Measurements from ENCODE around the gene CADM1. TPM values are rescaled to one million over a fixed set of nuclear protein-coding genes. Genes with fewer than 3 reads are reported as not detected.

The CADM1 gene
- total and polyA plus RNA-seq, 2 donors (not counting 1 experiment from before 2014, with no cell fraction given) = 15.4 to 86.0 TPM

- TF ChIP-seq, protein P1, sequence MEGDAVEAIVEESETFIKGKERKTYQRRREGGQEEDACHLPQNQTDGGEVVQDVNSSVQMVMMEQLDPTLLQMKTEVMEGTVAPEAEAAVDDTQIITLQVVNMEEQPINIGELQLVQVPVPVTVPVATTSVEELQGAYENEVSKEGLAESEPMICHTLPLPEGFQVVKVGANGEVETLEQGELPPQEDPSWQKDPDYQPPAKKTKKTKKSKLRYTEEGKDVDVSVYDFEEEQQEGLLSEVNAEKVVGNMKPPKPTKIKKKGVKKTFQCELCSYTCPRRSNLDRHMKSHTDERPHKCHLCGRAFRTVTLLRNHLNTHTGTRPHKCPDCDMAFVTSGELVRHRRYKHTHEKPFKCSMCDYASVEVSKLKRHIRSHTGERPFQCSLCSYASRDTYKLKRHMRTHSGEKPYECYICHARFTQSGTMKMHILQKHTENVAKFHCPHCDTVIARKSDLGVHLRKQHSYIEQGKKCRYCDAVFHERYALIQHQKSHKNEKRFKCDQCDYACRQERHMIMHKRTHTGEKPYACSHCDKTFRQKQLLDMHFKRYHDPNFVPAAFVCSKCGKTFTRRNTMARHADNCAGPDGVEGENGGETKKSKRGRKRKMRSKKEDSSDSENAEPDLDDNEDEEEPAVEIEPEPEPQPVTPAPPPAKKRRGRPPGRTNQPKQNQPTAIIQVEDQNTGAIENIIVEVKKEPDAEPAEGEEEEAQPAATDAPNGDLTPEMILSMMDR (conservative IDR thresholded peaks at IDR 0.05 in 1 of 2, IDR thresholded peaks at IDR 0.05 in 1 of 2; ENCODE audit: low read depth in 1 of 2, low read length in 2 of 2) = no peak
- TF ChIP-seq EZH2 (IDR thresholded peaks at IDR 0.05; ENCODE audit: low read length, missing control alignments) = no peak
- H3K27me3 ChIP-seq (ENCODE audit: control insufficient read depth, insufficient read depth, low read length) = no peaks in the 10 kb centered on the region
- no peak overlapping the region for H2AFZ ChIP-seq (ENCODE audit: low read length)
- H4K20me1 ChIP-seq (ENCODE audit: control insufficient read depth, extremely low read depth, insufficient read depth, low read length) = no peaks in the 10 kb centered on the region
- no peak overlapping the region for H3K27ac ChIP-seq (ENCODE audit: insufficient read depth, low read length)
- no peak overlapping the region for H3K9ac ChIP-seq (ENCODE audit: insufficient read depth, low read length)
- no peak overlapping the region for H3K4me2 ChIP-seq (ENCODE audit: extremely low read depth, insufficient read depth, low read length)
- no peaks in the 10 kb centered on the region for H3K79me2 ChIP-seq (ENCODE audit: control insufficient read depth, insufficient read depth, low read length)
- no peak for DNase-seq (ENCODE audit: low read depth in 2 of 2)
- H3K36me3 ChIP-seq (ENCODE audit: control insufficient read depth, insufficient read depth, low read length) = no peaks in the 10 kb centered on the region
- no peak overlapping the region for H3K4me3 ChIP-seq (replicated peaks in 1 of 4; ENCODE audit: control extremely low read depth in 1 of 4, insufficient read depth in 1 of 4, low read depth in 3 of 4, low read length in 4 of 4)
- no peaks in the 10 kb centered on the region for H3K9me3 ChIP-seq (ENCODE audit: control insufficient read depth, insufficient read depth, low read depth, low read length)
- H3K4me1 ChIP-seq (ENCODE audit: control insufficient read depth, extremely low read depth, insufficient read depth, low read length) = no peaks in the 10 kb centered on the region
Observed at GRCh38 chr11:115345840-115346239, 158.4 kb downstream of the CADM1 start.

- Histone ChIP-seq H3K4me2 (ENCODE audit: extremely low read depth, insufficient read depth, low read length) (no peak overlapping the region), H3K9ac (ENCODE audit: insufficient read depth, low read length) (no peak overlapping the region), H3K4me3 (replicated peaks in 1 of 4; ENCODE audit: control extremely low read depth in 1 of 4, insufficient read depth in 1 of 4, low read depth in 3 of 4, low read length in 4 of 4) (no peak overlapping the region), H3K36me3 (ENCODE audit: control insufficient read depth, insufficient read depth, low read length) (no peaks in the 10 kb centered on the region), H3K4me1 (ENCODE audit: control insufficient read depth, extremely low read depth, insufficient read depth, low read length) (no peaks in the 10 kb centered on the region), H3K9me3 (ENCODE audit: control insufficient read depth, insufficient read depth, low read depth, low read length) (no peaks in the 10 kb centered on the region), H3K27ac (ENCODE audit: insufficient read depth, low read length) (no peak overlapping the region), H3K79me2 (ENCODE audit: control insufficient read depth, insufficient read depth, low read length) (no peaks in the 10 kb centered on the region), H4K20me1 (ENCODE audit: control insufficient read depth, extremely low read depth, insufficient read depth, low read length) (no peaks in the 10 kb centered on the region), H3K27me3 (ENCODE audit: control insufficient read depth, insufficient read depth, low read length) (no peaks in the 10 kb centered on the region), H2AFZ (ENCODE audit: low read length) (no peak overlapping the region)
- TF ChIP-seq, protein P1 (conservative IDR thresholded peaks at IDR 0.05 in 1 of 2, IDR thresholded peaks at IDR 0.05 in 1 of 2; ENCODE audit: low read depth in 1 of 2, low read length in 2 of 2) = no peak
- TF ChIP-seq EZH2 (IDR thresholded peaks at IDR 0.05; ENCODE audit: low read length, missing control alignments) = no peak
- DNase-seq (ENCODE audit: low read depth in 2 of 2) = no peak
Observed at GRCh38 chr11:115345361-115345760, 158.9 kb downstream of the CADM1 start.

- no peaks in the 10 kb centered on the region for H3K79me2 ChIP-seq (ENCODE audit: control insufficient read depth, insufficient read depth, low read length)
- H3K9me3 ChIP-seq (ENCODE audit: control insufficient read depth, insufficient read depth, low read depth, low read length) = no peaks in the 10 kb centered on the region
- H3K9ac ChIP-seq (ENCODE audit: insufficient read depth, low read length) = no peak overlapping the region
- H3K4me3 ChIP-seq (replicated peaks in 1 of 4; ENCODE audit: control extremely low read depth in 1 of 4, insufficient read depth in 1 of 4, low read depth in 3 of 4, low read length in 4 of 4) = no peak overlapping the region
- no peaks in the 10 kb centered on the region for H3K4me1 ChIP-seq (ENCODE audit: control insufficient read depth, extremely low read depth, insufficient read depth, low read length)
- no peaks in the 10 kb centered on the region for H4K20me1 ChIP-seq (ENCODE audit: control insufficient read depth, extremely low read depth, insufficient read depth, low read length)
- TF ChIP-seq, protein P1 (conservative IDR thresholded peaks at IDR 0.05 in 1 of 2, IDR thresholded peaks at IDR 0.05 in 1 of 2; ENCODE audit: low read depth in 1 of 2, low read length in 2 of 2) = no peak
- TF ChIP-seq EZH2 (IDR thresholded peaks at IDR 0.05; ENCODE audit: low read length, missing control alignments) = no peak
- H3K27me3 ChIP-seq (ENCODE audit: control insufficient read depth, insufficient read depth, low read length) = no peaks in the 10 kb centered on the region
- no peak for DNase-seq (ENCODE audit: low read depth in 2 of 2)
- H3K36me3 ChIP-seq (ENCODE audit: control insufficient read depth, insufficient read depth, low read length) = no peaks in the 10 kb centered on the region
- no peak overlapping the region for H3K27ac ChIP-seq (ENCODE audit: insufficient read depth, low read length)
- H2AFZ ChIP-seq (ENCODE audit: low read length) = no peak overlapping the region
- H3K4me2 ChIP-seq (ENCODE audit: extremely low read depth, insufficient read depth, low read length) = no peak overlapping the region
Observed at GRCh38 chr11:115344846-115345245, 159.4 kb downstream of the CADM1 start.
